SW 1271 (cell line): ENCODE data around the gene NADK.
A peak's percentile ranks its signal among the peaks of the same experiment; 100 is the strongest.

ENCODE experiments used
- DNase-seq, 2 experiments: peaks; one replicate each; lab custom pipeline; 2025; lab: John Stamatoyannopoulos, UW

Gene NADK

GRCh38 chr1:1786836-1787605 lies 8.8 kb upstream of the NADK start:
- DNase-seq, result no peak

DNA sequence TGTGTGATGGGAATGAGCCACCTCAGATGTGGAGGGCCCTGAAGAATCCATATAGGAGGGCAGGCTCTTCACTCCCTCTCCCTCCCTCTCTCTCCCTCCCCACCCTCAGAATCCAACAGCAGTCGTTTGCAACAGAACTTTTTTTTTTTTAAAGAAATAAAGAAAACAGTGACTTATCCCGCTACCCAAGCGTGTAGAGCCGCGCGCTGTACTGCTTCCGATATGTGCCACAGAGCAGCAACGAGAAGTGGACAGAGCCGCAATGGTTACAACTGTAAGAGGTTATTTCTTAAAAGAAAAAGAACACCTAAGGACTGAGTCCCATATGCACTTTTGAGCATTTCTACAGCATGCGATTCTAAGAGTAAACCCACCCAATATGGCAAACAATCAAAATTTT lies 7.4 kb upstream of the NADK start:
- DNase-seq, result no peak

DNA sequence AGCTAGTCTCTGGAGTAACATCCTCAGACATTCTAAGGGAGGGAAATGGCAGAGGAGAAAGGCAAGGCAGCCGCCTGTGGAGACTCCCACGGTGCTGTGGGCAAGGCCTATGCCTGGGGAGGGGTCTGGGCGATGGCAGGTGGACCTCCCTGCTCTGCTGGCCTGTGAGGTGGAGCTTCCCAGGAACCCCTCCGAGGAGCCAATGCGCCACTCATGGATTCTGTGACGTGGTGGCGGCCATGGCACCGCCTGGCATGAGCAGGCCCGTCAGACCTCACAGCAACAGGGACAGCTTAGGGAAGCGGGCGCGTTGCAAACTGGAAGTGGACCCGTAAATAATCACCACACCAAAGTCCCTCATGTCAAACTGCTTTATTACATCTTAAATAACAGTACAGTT lies 6.7 kb upstream of the NADK start:
- no peak for DNase-seq

DNA sequence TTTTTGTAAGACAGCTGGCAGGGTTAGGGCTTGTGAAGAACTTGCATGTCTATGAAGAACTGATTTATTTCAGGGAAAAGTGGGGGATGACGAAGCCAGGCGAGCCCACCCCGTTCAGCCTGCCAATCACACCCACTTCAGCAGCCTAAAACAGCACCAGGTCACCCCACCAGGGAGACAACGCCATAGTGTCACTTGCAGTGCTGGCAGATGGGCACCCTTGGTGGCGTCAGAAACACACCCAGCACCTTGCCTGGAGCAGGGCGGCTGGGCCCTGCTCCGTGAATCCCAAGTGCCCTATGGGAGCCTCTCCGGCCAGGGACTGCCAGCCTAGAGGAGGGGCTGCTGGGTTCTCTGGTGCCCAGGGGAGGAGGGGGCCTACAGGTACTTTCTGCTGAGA lies 5.0 kb upstream of the NADK start:
- no peak for DNase-seq

GRCh38 chr1:1782399-1783221 lies 4.3 kb upstream of the NADK start:
- peak in 1 of 2 experiments; percentile 36 for DNase-seq

DNA sequence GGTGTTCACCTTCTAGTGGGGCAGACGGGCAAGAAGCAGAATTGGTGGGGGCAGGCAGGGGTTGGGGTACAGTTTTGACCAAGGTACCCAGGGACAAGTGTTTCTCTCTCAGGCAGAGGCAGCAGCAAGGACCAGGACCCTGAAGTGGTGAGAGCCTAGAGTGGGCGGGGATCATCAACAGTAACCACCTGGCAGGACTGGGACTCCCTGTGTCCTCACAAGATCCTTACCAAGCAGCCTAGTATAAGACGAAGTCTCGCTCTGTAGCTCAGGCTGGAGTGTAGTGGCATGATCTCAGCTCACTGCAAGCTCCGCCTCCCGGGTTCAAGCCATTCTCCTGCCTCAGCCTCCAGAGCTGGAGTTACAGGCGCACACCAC lies 3.2 kb upstream of the NADK start:
- DNase-seq, result no peak

- DNase-seq, result no peak
Measured at GRCh38 chr1:1780598-1781525, 2.6 kb upstream of the NADK start.

GRCh38 chr1:1779691-1780597 lies 1.7 kb upstream of the NADK start:
- no peak for DNase-seq

- DNase-seq, result no peak
Measured at GRCh38 chr1:1779320-1779675, 1.0 kb upstream of the NADK start.

DNA sequence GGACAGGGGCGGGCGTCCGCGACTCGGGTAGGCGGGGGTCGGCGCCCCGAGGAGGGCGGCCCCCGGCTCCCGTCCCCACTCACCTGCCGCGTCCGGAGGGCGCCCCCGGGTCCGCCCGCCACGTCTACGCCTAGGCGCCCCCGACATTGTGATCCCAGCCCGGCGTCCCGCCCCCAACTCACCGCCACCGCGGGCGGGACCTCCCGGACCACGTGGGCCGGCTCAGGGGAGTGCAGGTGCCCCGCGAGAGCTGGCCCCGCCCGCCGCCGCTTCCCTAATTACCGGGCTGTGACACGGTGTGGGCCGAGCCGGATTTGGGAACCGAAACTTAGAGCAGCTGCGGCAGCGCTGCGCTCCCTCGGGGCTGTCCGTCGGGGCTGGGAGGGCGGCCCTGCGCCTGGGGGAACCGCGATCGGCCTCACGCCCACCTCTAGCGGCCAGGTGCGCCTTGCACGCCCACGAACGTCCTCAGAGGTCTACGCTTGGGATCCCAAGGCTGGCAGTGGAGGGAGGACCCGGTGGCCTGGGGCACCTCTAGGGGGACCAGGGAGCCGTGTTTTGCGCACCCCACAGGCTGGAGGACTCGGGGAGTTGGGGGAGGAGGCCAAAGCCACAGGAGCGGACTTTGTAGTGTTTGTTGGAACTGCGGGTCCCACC lies 521 bp upstream of the NADK start:
- no peak for DNase-seq

DNA sequence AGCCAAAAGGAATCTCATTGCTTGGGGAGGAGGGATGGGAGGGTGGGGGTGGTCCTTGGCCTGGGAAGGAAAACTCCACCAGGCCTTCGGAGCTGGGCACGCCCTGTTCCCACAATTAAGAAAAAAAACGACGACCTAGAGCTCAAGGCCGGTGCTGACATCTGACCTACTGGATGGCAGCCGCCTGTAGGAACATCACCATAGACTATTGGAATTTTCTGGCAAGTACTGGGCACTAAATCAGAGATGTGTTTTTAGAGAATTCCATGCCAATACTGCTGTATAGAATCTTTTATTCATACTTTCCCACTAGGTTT lies 729 bp downstream of the NADK start:
- peak in 1 of 2 experiments; percentile 26 for DNase-seq

DNA sequence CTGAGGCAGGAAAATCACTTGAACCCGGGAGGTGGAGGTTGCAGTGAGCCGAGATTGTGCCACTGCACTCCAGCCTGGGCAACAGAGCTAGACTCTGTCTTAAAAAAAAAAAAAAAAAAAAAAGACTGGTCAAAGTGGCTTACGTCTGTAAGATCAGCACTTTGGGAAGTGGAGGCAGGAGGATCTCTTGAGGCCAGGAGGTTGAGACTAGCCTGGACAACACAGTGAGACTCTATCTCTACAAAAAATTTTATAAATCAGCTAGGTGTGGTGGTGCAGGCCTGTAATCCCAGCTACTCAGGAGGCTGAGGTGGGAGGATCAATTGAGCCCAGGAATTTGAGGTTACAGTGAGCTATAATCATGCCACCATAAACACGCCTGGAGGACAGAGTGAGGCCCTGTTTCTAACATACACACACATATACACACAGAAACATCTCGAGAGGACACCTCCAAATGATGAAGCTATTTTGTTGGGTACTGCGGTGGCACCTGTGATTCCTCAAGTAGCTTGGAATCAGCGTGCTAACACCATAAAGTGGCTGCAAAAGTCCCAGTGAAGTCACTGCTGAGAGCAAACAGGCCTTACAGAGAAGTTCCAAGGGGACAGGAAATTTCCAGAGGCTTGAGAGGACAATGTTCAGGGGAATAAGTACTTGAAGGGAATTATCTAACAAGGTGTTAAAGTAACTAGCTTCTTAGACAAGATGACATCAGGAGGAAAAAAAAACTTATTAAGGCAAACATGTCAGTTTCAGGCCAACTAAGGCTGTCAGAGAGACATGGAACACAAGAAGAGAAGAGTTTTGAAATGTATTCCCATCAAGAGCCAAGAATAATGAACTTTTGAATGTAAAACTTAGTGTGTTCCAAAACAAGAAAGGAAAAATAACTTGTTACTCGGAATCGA lies 1.3 kb downstream of the NADK start:
- no peak for DNase-seq

GRCh38 chr1:1775327-1776226 lies 2.7 kb downstream of the NADK start:
- no peak for DNase-seq

DNA sequence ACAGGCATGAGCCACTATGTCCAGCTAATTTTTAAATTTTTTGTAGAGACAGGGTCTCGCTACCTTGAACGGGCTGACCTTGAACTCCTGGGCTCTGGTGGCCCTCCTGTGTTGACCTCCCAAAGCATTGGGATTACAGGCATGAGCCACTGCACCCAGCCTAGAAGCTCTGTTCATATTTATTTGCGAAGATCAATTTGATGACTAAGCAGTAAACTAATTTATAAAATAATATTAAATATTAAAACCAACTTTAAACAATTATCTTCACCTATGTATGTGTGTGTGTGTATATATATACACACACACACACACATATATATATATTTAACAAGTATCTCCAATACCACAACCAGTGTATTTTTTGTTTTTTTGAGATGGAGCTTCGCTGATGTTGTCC lies 4.4 kb downstream of the NADK start:
- no peak for DNase-seq

GRCh38 chr1:1771096-1771495 lies 7.2 kb downstream of the NADK start:
- no peak for DNase-seq

DNA sequence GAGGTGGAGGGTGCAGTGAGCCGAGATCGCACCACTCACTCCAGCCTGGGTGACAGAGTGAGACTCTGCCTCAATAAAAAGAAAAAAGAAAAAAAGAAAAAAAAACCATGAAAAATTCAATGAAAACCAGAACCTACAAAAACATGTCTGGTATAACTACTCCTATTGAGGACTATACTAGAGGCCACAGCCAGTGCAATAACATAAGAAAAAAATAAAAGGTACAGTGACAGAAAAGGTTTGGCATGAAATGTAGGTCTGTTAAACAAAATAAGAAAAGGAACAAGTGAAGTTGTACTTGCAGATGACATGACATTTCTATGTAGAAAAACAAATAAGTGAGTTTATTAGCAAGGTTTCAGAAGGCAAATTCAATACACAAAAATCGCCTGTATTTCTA lies 8.2 kb downstream of the NADK start:
- no peak for DNase-seq

- DNase-seq, result no peak
Measured at GRCh38 chr1:1768249-1768992, 9.8 kb downstream of the NADK start.

GRCh38 chr1:1764876-1765470 lies 13.3 kb downstream of the NADK start:
- DNase-seq, result no peak
